ENCODE measurements around the gene FAM98C. TPM values are rescaled to one million over a fixed set of nuclear protein-coding genes. Genes with fewer than 3 reads are reported as not detected.

FAM98C gene
- total RNA-seq, 6 experiments from 2014 or later, result 7.6 to 19.8 (median 9.8) TPM

GRCh38 chr19:38386971-38387549 lies 15.8 kb upstream of the FAM98C start:
- intact Hi-C loops (cut with DNase I), result no loop called here
- under 1% methylated on average over 23 of the region's 36 CpGs for WGBS (ENCODE audit: insufficient coverage, low coverage, low lambda C conversion rate, missing lambda C conversion rate)
- TF ChIP-seq CTCF (IDR thresholded peaks at IDR 0.05) (no peak), POLR2A (IDR thresholded peaks at IDR 0.05) (no peak)
- Histone ChIP-seq H3K4me1 (peaks cover 0 to 9% (median 0%) of the 10 kb centered on the region in 4 donors), H3K27ac (no peak overlapping the region), H3K9me3 (no peaks in the 10 kb centered on the region), H3K4me3 (peak overlapping the region in 1 of 3 donors; percentile 32), H3K27me3 (no peaks in the 10 kb centered on the region), H3K36me3 (peaks cover 0 to 18% (median 4%) of the 10 kb centered on the region in 4 donors)
- DNase-seq (peak in 1 of 3 donors; percentile 47), ATAC-seq (peak; percentile 3 to 15 (median 7))

GRCh38 chr19:38387550-38388348 lies 15.1 kb upstream of the FAM98C start, which contains the start of gene GGN:
GGN (minus strand) TSS chr19:38388034; CDS start chr19:38387261, 773 bp downstream.
- Histone ChIP-seq H3K4me3 (peak within 1 kb of the TSS; percentile 32 to 48 (median 32)), H3K4me1 (peaks cover 0 to 9% (median 0%) of the 10 kb centered on the region in 4 donors), H3K27me3 (no peaks in the 10 kb centered on the region), H3K9me3 (no peaks in the 10 kb centered on the region), H3K36me3 (peaks cover 0 to 11% (median 2%) of the 10 kb centered on the region in 4 donors), H3K27ac (no peak within 1 kb of the TSS)
- peak; percentile 79 to 83 (median 81) for ATAC-seq
- 7% methylated on average over 18 of the region's 51 CpGs for WGBS (ENCODE audit: insufficient coverage, low coverage, low lambda C conversion rate, missing lambda C conversion rate)
- DNase-seq, result peak; percentile 76 to 79 (median 77)
- TF ChIP-seq POLR2A (IDR thresholded peaks at IDR 0.05) (peak; percentile 46), CTCF (IDR thresholded peaks at IDR 0.05) (no peak)
- intact Hi-C loops (cut with DNase I), result no loop called here

- no peaks in the 10 kb centered on the region for H3K27me3 ChIP-seq
- 1% methylated on average over 10 of the region's 46 CpGs for WGBS (ENCODE audit: insufficient coverage, low coverage, low lambda C conversion rate, missing lambda C conversion rate)
- H3K9me3 ChIP-seq, result no peaks in the 10 kb centered on the region
- peaks cover 0 to 4% (median 0%) of the 10 kb centered on the region in 4 donors for H3K36me3 ChIP-seq
- no peak for DNase-seq
- H3K4me1 ChIP-seq, result peaks cover 0 to 9% (median 0%) of the 10 kb centered on the region in 4 donors
- ATAC-seq, result no peak
- H3K27ac ChIP-seq, result no peak within 1 kb of the TSS
- TF ChIP-seq POLR2A (IDR thresholded peaks at IDR 0.05) (no peak), CTCF (IDR thresholded peaks at IDR 0.05) (no peak)
- intact Hi-C loops (cut with DNase I), result no loop called here
- H3K4me3 ChIP-seq, result peak within 1 kb of the TSS; percentile 32 to 48 (median 32)
Observed at GRCh38 chr19:38388349-38389100, 14.4 kb upstream of the FAM98C start, which contains the start of gene SPRED3. SPRED3 (plus strand) TSS chr19:38388697; CDS start chr19:38390303, 1,606 bp downstream.

GRCh38 chr19:38389101-38389925 lies 13.6 kb upstream of the FAM98C start:
- Histone ChIP-seq H3K27me3 (no peaks in the 10 kb centered on the region), H3K36me3 (no peaks in the 10 kb centered on the region), H3K27ac (no peak overlapping the region), H3K4me1 (peaks cover 0 to 9% (median 0%) of the 10 kb centered on the region in 4 donors), H3K4me3 (no peak overlapping the region), H3K9me3 (no peaks in the 10 kb centered on the region)
- ATAC-seq (no peak), DNase-seq (no peak)
- intact Hi-C loops (cut with DNase I), result no loop called here
- no peak for TF ChIP-seq POLR2A (IDR thresholded peaks at IDR 0.05)
- TF ChIP-seq CTCF (IDR thresholded peaks at IDR 0.05), result no peak
- 8% methylated on average over 17 of the region's 28 CpGs for WGBS (ENCODE audit: insufficient coverage, low coverage, low lambda C conversion rate, missing lambda C conversion rate)

Measured in right lobe of liver (tissue), 6 donors.